Endodermal cell (in vitro differentiated cells): ENCODE results near the gene CTPS2. TPM values are rescaled to one million over a fixed set of nuclear protein-coding genes. Genes with fewer than 3 reads are reported as not detected.

Source experiments
- DNase-seq: peaks from one replicate; pipeline ENCODE4 v3.0.0-alpha.2; 2017
- H3K27ac ChIP-seq: 2 replicates; pipeline ENCODE4 v1.5.1; 2013; ENCODE audit warnings: mild to moderate bottlenecking, low read depth, low read length, moderate library complexity
- H3K27me3 ChIP-seq: 2 replicates; pipeline ENCODE4 v1.6.1; 2013; ENCODE audit warnings: mild to moderate bottlenecking, low read length, moderate library complexity; ENCODE audit not compliant: insufficient read depth, control insufficient read depth, poor library complexity, severe bottlenecking
- H3K36me3 ChIP-seq: 2 replicates; pipeline ENCODE4 v1.7.0; 2013; ENCODE audit warnings: mild to moderate bottlenecking, low read length, moderate library complexity; ENCODE audit not compliant: control insufficient read depth, insufficient read depth
- H3K4me1 ChIP-seq: one replicate; pipeline ENCODE4 v1.7.0; 2013; ENCODE audit warnings: low read length; ENCODE audit not compliant: control insufficient read depth, insufficient read depth
- H3K4me3 ChIP-seq: 2 replicates; pipeline ENCODE4 v1.5.1; 2013; ENCODE audit warnings: mild to moderate bottlenecking, low read length, moderate library complexity
- H3K9ac ChIP-seq: 2 replicates; pipeline ENCODE4 v1.6.1; 2013; ENCODE audit warnings: mild to moderate bottlenecking, low read length, moderate library complexity; ENCODE audit not compliant: poor library complexity, severe bottlenecking; ENCODE audit errors: extremely low read depth
- H3K9me3 ChIP-seq: 2 replicates; pipeline ENCODE4 v1.6.1; 2013; ENCODE audit warnings: mild to moderate bottlenecking, low read length, moderate library complexity; ENCODE audit not compliant: control insufficient read depth
- H3K27ac Mint-ChIP-seq: 2 replicates; pipeline ENCODE4 v1.8.0; 2020; ENCODE audit warnings: mixed read lengths
- H3K27me3 Mint-ChIP-seq: 2 replicates; pipeline ENCODE4 v1.8.0; 2021; ENCODE audit warnings: mild to moderate bottlenecking, mixed read lengths; ENCODE audit not compliant: insufficient read depth
- H3K36me3 Mint-ChIP-seq: 2 replicates; pipeline ENCODE4 v1.8.0; 2020; ENCODE audit warnings: low read depth, mixed read lengths
- H3K4me1 Mint-ChIP-seq: 2 replicates; pipeline ENCODE4 v1.8.0; 2020; ENCODE audit warnings: mixed read lengths
- H3K4me3 Mint-ChIP-seq: 2 replicates; pipeline ENCODE4 v1.8.0; 2020; ENCODE audit warnings: mild to moderate bottlenecking, moderate library complexity, mixed read lengths
- H3K9me3 Mint-ChIP-seq: 2 replicates; pipeline ENCODE4 v1.8.0; 2020; ENCODE audit warnings: mild to moderate bottlenecking, mixed read lengths
- WGBS, 2 experiments: methylation state at CpG; one replicate each; pipeline versions ENCODE4 v1.1.5 to v1.1.7; 2013; ENCODE audit warnings: missing lambda C conversion rate in 2 of 2, mixed read lengths in 1 of 2; ENCODE audit not compliant: insufficient coverage in 1 of 2, insufficient read length in 1 of 2; 5-methylcytosine and 5-hydroxymethylcytosine counted together
- total RNA-seq, 2 donors: library from RNA; stranded (reverse); fragmentation: NEBNext Ultra II Directional in 1 of 2; extraction: Animal tissue kit (Norgen Biotek cat#: 25700) in 1 of 2; gene quantifications; 2 replicates in 1 of 2; 3 replicates in 1 of 2; pipeline ENCODE4 v1.2.1, GENCODE V29; 2021
- TF ChIP-seq, protein P1 (sequence below): fragments of 200-600 bp; sonication (generic); conservative IDR thresholded peaks from 2 replicates; pipeline ENCODE4 v1.5.0; 2021; ENCODE audit warnings: antibody characterized with exemption, mild to moderate bottlenecking

The CTPS2 gene
- total RNA-seq, 2 donors from 2014 or later, result 33.5 to 71.1 TPM

DNA sequence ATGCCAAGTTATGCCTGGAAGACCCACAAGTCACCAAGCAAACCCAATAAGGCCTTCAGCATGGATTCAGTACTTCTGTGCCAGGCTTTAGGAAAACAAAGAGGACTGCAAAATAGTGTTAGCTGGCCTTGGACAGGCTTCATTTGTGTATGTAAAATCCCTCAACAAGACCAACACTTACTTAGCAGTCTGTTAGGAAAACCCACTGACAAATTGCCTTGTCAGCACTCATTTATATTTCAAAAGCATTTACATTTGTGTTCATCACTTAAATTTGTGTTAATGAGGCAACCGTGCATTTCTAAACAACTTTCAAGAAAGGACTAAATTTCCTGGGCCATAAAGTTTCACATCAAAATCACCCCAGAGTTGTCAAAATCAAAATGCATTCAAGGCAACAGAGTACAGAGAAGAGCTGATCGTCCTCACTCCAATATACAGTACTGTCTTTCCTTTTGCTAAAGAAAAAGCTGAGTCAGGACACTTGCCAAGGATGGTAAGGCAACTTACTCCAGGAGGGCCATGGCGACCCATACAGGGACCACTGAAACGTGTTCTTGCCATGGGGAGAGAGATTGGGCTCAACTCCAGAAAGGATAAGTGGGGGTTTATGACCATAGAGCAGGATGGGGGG lies 61.0 kb downstream of the CTPS2 start:
- Mint-ChIP-seq H3K36me3 (peaks cover 66% of the 10 kb centered on the region), H3K4me3 (no peak overlapping the region), H3K27me3 (no peaks in the 10 kb centered on the region), H3K4me1 (peaks cover 13% of the 10 kb centered on the region), H3K27ac (no peak overlapping the region), H3K9me3 (no peaks in the 10 kb centered on the region)
- DNase-seq, result no peak
- Histone ChIP-seq H3K4me3 (no peak overlapping the region), H3K9me3 (no peaks in the 10 kb centered on the region), H3K9ac (no peak overlapping the region), H3K27me3 (no peaks in the 10 kb centered on the region), H3K36me3 (peaks cover under 1% of the 10 kb centered on the region), H3K27ac (no peak overlapping the region), H3K4me1 (no peaks in the 10 kb centered on the region)
- TF ChIP-seq, protein P1, sequence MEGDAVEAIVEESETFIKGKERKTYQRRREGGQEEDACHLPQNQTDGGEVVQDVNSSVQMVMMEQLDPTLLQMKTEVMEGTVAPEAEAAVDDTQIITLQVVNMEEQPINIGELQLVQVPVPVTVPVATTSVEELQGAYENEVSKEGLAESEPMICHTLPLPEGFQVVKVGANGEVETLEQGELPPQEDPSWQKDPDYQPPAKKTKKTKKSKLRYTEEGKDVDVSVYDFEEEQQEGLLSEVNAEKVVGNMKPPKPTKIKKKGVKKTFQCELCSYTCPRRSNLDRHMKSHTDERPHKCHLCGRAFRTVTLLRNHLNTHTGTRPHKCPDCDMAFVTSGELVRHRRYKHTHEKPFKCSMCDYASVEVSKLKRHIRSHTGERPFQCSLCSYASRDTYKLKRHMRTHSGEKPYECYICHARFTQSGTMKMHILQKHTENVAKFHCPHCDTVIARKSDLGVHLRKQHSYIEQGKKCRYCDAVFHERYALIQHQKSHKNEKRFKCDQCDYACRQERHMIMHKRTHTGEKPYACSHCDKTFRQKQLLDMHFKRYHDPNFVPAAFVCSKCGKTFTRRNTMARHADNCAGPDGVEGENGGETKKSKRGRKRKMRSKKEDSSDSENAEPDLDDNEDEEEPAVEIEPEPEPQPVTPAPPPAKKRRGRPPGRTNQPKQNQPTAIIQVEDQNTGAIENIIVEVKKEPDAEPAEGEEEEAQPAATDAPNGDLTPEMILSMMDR, result no peak
- WGBS, 2 experiments, result 95 to 100% methylated on average over 2 to 4 of the region's 4 CpGs

DNA sequence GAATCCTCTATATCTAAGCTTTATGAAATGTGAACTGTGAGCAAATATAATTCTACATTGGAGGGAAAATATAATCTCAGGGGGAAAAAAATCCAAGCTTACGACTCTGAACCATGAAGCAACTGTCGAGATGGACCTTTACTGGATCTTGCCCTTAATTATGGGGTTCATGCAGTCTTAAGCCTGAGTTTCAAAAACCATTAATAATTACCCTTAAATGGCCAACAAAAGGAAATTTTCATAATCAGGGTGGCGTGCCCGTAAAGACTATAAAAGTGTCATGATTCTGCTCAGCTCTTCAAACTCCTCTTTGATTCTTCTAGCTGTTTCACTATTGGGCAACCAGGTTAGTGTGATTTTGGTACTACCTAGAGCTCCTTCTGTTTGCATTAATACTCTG lies 62.6 kb downstream of the CTPS2 start, which contains the start of gene S100G:
S100G (plus strand) TSS at position 301 of the 400 bp plus-strand sequence. CDS start 849 bp downstream, outside the sequence.
- Histone ChIP-seq H3K27ac (no peak within 1 kb of the TSS), H3K4me3 (no peak within 1 kb of the TSS), H3K4me1 (no peaks in the 10 kb centered on the region), H3K9me3 (peaks cover 4% of the 10 kb centered on the region), H3K27me3 (no peaks in the 10 kb centered on the region), H3K9ac (no peak within 1 kb of the TSS), H3K36me3 (peaks cover 5% of the 10 kb centered on the region)
- no peak for DNase-seq
- TF ChIP-seq, protein P1, result no peak
- peaks cover 74% of the 10 kb centered on the region for H3K36me3 Mint-ChIP-seq
- peaks cover 12% of the 10 kb centered on the region for H3K4me1 Mint-ChIP-seq
- no peak within 1 kb of the TSS for H3K27ac Mint-ChIP-seq
- no peaks in the 10 kb centered on the region for H3K27me3 Mint-ChIP-seq
- WGBS, 2 experiments, result 95 to 99% methylated on average over 4 of the region's 4 CpGs
- H3K9me3 Mint-ChIP-seq, result no peaks in the 10 kb centered on the region
- no peak within 1 kb of the TSS for H3K4me3 Mint-ChIP-seq

DNA sequence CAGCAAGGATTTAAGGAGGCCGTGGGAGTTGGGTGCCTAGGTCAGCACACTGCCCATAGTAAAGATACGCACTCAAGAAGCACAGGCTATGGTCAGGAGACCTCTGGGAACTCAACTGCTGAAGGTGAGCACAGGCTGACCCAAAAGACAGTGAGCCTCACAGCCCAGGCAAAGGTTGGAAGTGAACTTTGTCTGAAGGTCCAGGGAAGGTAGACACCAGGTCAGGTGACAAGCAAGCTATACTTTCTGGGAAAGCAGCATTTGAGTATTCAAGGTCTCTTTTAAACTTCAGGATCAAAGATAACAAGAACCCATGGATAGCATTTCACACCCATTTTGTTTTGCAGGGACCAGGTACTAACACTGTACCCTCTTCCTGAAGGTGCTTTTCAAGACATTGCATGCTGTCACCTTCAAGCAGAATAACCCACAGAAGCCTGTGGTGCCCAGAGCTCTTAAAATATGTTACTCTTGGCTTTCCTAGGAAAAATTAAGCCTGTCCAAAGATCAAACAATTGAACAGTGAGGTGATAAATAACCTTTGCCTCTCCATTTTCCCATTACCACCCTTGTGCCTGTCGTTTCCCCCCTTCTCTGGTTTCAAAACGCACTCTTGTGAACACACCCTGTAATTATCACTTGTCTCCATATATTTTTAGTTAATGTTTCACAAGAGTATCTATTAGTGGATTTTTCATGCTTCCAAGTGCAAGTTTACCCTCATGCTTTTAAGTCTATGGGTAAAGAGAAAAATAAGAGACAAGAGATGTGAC lies 65.9 kb downstream of the CTPS2 start:
- no peaks in the 10 kb centered on the region for H3K4me1 ChIP-seq
- Mint-ChIP-seq H3K27ac (no peak overlapping the region), H3K36me3 (peaks cover 76% of the 10 kb centered on the region), H3K27me3 (no peaks in the 10 kb centered on the region), H3K9me3 (no peaks in the 10 kb centered on the region), H3K4me1 (peaks cover 24% of the 10 kb centered on the region), H3K4me3 (no peak overlapping the region)
- peaks cover 5% of the 10 kb centered on the region for H3K36me3 ChIP-seq
- TF ChIP-seq, protein P1, result no peak
- no peak overlapping the region for H3K27ac ChIP-seq
- DNase-seq, result no peak
- peaks cover 4% of the 10 kb centered on the region for H3K9me3 ChIP-seq
- no peaks in the 10 kb centered on the region for H3K27me3 ChIP-seq
- WGBS, 2 experiments, result 100% methylated on average over 2 to 3 of the region's 4 CpGs
- H3K9ac ChIP-seq, result no peak overlapping the region
- no peak overlapping the region for H3K4me3 ChIP-seq
